Activated naive CD4-positive, alpha-beta T cell treated with anti-CD3 and anti-CD28 coated beads, Interleukin-2, amount 50 U/mL, for 24 hours (primary cell): ENCODE data around the gene UNC45A.

ENCODE experiments used
- H3K27ac Mint-ChIP-seq: one replicate; pipeline ENCODE4 v1.8.0; 2021; ENCODE audit warnings: mild to moderate bottlenecking, mixed read lengths
- H3K27me3 Mint-ChIP-seq: one replicate; pipeline ENCODE4 v1.8.0; 2021; ENCODE audit warnings: mixed read lengths
- H3K36me3 Mint-ChIP-seq: one replicate; pipeline ENCODE4 v1.8.0; 2021; ENCODE audit warnings: mixed read lengths
- H3K4me1 Mint-ChIP-seq: one replicate; pipeline ENCODE4 v1.8.0; 2021; ENCODE audit warnings: mixed read lengths
- H3K4me3 Mint-ChIP-seq: one replicate; pipeline ENCODE4 v1.8.0; 2021; ENCODE audit warnings: mild to moderate bottlenecking, mixed read lengths
- H3K9me3 Mint-ChIP-seq: one replicate; pipeline ENCODE4 v1.8.0; 2021; ENCODE audit warnings: mixed read lengths

The UNC45A gene

DNA sequence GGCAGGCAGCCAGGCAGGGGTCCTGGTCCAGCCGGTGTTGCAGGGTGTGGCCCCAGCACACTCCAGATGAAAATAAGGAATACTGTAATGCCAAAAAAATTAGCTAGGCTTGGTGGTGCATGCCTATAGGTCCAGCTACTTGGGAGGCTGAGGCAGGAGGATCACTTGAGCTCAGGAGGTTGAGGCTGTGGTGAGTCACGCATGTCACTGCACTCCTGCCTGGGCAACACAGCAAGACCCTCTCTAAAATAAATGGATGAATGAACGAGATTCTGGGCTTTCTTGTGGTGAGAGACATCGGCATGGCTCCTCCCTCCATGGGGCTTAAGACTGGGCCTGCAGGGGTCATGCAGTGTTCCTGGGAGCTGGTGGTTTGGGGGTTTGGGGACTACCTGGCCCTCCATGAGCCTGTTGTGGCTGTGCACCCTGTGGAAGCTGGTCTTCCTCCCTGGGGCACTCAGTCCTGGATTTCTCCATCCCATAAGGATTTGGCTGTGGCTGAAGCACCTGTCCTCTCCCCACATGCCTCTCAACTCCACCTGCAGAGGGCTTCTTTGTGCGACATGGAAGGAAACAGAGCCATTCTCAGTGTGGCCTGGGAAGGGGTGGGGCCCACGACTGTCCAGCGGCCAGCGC is 12.0 kb downstream of the UNC45A start:
- Mint-ChIP-seq H3K4me3 (no peak overlapping the region), H3K27ac (no peak overlapping the region), H3K4me1 (no peaks in the 10 kb centered on the region), H3K27me3 (no peaks in the 10 kb centered on the region), H3K9me3 (no peaks in the 10 kb centered on the region), H3K36me3 (no peaks in the 10 kb centered on the region)

- H3K4me1 Mint-ChIP-seq: no peaks in the 10 kb centered on the region
- no peaks in the 10 kb centered on the region for H3K27me3 Mint-ChIP-seq
- H3K27ac Mint-ChIP-seq: peak overlapping the region; percentile 8
- H3K36me3 Mint-ChIP-seq: peaks cover 3% of the 10 kb centered on the region
- no peaks in the 10 kb centered on the region for H3K9me3 Mint-ChIP-seq
- H3K4me3 Mint-ChIP-seq: no peak overlapping the region
These were observed 12.7 kb downstream of the UNC45A start for GRCh38 chr15:90947577-90948357.

GRCh38 chr15:90948506-90948905 is 13.4 kb downstream of the UNC45A start:
- Mint-ChIP-seq H3K4me1 (no peaks in the 10 kb centered on the region), H3K36me3 (peaks cover 3% of the 10 kb centered on the region), H3K9me3 (no peaks in the 10 kb centered on the region), H3K4me3 (no peak overlapping the region), H3K27ac (no peak overlapping the region), H3K27me3 (no peaks in the 10 kb centered on the region)

- Mint-ChIP-seq H3K27me3 (no peaks in the 10 kb centered on the region), H3K4me3 (no peak overlapping the region), H3K27ac (no peak overlapping the region), H3K9me3 (no peaks in the 10 kb centered on the region), H3K4me1 (no peaks in the 10 kb centered on the region), H3K36me3 (peaks cover 3% of the 10 kb centered on the region)
These were observed 15.0 kb downstream of the UNC45A start for GRCh38 chr15:90949979-90950675.

DNA sequence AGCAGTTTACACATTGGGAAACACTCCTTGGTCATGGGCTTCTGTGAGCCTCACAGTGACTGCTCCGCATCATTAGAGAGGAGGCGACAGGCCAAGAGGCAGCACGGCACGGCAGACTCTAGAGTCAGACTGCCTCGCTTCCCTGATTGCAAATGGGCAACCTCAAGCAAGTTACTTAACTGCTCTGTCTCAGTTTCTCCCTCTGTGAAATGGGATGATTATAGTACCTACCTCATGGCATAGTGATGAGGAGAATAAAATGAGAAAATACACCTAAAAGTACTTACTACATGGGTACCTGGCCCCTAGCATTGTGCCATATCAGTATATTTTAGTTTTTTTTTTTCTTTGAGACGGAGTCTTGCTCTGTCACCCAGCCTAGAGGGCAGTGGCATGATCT is 15.6 kb downstream of the UNC45A start:
- peaks cover 3% of the 10 kb centered on the region for H3K36me3 Mint-ChIP-seq
- no peaks in the 10 kb centered on the region for H3K4me1 Mint-ChIP-seq
- no peak overlapping the region for H3K27ac Mint-ChIP-seq
- H3K27me3 Mint-ChIP-seq: no peaks in the 10 kb centered on the region
- no peak overlapping the region for H3K4me3 Mint-ChIP-seq
- no peaks in the 10 kb centered on the region for H3K9me3 Mint-ChIP-seq

- H3K27ac Mint-ChIP-seq: peak overlapping the region; percentile 64
- H3K4me3 Mint-ChIP-seq: no peak overlapping the region
- peaks cover 11% of the 10 kb centered on the region for H3K4me1 Mint-ChIP-seq
- no peaks in the 10 kb centered on the region for H3K9me3 Mint-ChIP-seq
- H3K27me3 Mint-ChIP-seq: no peaks in the 10 kb centered on the region
- H3K36me3 Mint-ChIP-seq: peaks cover 3% of the 10 kb centered on the region
These were observed 18.0 kb downstream of the UNC45A start for GRCh38 chr15:90952901-90953677.

DNA sequence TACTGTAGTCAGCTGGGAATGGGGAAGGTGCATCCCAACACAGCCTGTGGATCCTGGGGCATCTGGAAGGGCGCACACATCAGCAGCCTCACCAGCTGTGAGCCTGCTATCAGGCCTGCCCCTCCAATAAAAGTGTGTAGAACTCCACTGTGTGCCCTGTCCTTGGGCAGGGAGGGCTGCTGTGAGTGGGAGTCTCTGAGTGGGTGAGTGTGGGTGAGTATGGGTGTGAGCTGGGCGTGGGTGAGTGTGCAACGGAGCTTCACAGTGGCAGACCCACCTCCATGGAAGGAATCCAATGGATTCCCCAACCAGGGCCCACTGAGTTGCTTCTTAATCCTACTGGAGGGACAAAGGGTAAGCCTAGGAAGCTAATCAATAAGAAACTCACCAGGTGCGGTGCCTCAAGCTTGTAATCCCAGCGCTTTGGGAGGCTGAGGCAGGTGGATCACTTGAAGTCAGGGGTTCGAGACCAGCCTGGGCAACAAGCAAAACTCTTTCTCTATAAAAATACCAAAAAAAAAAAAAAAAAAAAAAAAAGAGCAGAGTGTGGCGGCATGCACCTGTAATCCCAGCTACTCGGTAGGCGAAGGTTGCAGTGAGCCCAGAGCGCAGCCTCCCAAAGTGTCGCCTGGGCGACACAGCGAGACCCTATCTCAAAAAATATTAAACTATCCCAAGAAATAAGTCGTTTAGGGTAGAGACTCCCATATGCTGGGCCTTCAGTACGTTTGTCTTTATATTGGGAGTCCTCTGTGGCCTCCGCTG is 19.0 kb downstream of the UNC45A start:
- Mint-ChIP-seq H3K4me3 (peak overlapping the region; percentile 86), H3K9me3 (no peaks in the 10 kb centered on the region), H3K36me3 (peaks cover 3% of the 10 kb centered on the region), H3K27me3 (no peaks in the 10 kb centered on the region), H3K27ac (peak overlapping the region; percentile 88), H3K4me1 (peaks cover 11% of the 10 kb centered on the region)

GRCh38 chr15:90954712-90955623 is 19.9 kb downstream of the UNC45A start, which contains the start of gene RCCD1:
Gene RCCD1, plus strand, starts transcription at chr15:90954884. Its CDS starts 1,851 bp downstream, at chr15:90956735.
- H3K36me3 Mint-ChIP-seq: peaks cover 3% of the 10 kb centered on the region
- H3K27me3 Mint-ChIP-seq: no peaks in the 10 kb centered on the region
- H3K9me3 Mint-ChIP-seq: no peaks in the 10 kb centered on the region
- peaks cover 11% of the 10 kb centered on the region for H3K4me1 Mint-ChIP-seq
- H3K27ac Mint-ChIP-seq: peak within 1 kb of the TSS; percentile 88
- H3K4me3 Mint-ChIP-seq: peak within 1 kb of the TSS; percentile 86

DNA sequence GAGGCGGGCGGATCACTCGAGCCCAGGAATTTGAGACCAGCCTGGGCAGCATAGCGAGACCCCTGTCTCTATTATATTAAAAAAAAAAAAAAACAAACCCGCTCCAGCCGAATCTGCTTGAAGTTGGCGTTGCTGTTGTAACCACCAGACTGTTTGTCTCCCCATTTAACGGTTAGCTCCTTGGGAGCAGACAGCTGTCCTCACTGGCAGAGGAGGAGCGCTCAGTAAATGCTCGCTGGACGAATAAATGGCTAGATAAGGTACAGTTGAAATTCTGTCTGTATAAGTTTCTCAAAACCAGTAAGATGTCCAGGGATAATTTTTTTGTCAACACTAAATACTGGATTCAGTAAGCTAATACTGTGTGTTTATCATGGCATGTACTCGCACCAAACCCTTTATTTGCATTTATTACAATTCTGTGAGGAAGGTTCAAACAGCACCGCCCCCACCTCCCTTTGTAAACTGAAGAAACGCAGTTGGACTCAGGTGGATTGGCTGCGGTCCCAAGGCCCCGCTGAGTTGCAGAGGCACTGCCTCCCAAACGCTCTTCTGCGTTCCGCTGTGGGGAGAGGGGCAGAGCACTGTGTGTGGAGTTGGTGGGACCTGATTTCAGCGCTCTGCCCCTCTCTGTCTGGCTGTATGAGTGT is 20.7 kb downstream of the UNC45A start:
- no peaks in the 10 kb centered on the region for H3K9me3 Mint-ChIP-seq
- no peak overlapping the region for H3K27ac Mint-ChIP-seq
- H3K36me3 Mint-ChIP-seq: peaks cover 3% of the 10 kb centered on the region
- H3K4me1 Mint-ChIP-seq: peaks cover 11% of the 10 kb centered on the region
- H3K27me3 Mint-ChIP-seq: no peaks in the 10 kb centered on the region
- H3K4me3 Mint-ChIP-seq: peak overlapping the region; percentile 86

GRCh38 chr15:90956274-90957030 is 21.4 kb downstream of the UNC45A start:
- Mint-ChIP-seq H3K27me3 (no peaks in the 10 kb centered on the region), H3K4me1 (peaks cover 11% of the 10 kb centered on the region), H3K4me3 (peak overlapping the region; percentile 70), H3K36me3 (peaks cover 3% of the 10 kb centered on the region), H3K9me3 (no peaks in the 10 kb centered on the region), H3K27ac (no peak overlapping the region)

- Mint-ChIP-seq H3K9me3 (no peaks in the 10 kb centered on the region), H3K27me3 (no peaks in the 10 kb centered on the region), H3K36me3 (peaks cover 5% of the 10 kb centered on the region), H3K4me3 (peak overlapping the region; percentile 63), H3K4me1 (peaks cover 13% of the 10 kb centered on the region), H3K27ac (no peak overlapping the region)
These were observed 22.1 kb downstream of the UNC45A start for GRCh38 chr15:90957031-90957790.

DNA sequence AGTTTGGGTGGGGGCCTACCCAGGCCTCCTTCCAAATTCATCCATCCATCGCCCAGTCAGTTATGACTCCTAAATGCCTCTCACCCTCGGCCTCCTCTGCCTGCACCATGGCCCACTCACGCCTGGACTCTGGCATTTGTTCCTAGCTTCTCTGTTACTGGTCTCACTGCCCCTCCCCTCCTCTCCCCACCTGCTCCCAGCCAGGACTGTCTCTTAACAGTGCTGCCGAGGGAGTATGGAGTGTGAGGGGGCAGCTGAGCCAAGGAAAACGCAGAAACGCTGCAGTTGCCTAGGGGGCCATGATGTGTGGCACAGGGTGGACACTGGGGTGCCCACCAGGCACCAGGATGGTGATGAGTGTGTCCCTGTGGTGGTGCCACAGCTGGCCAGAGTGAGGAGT is 22.7 kb downstream of the UNC45A start:
- Mint-ChIP-seq H3K27ac (no peak overlapping the region), H3K36me3 (peaks cover 3% of the 10 kb centered on the region)

More for the DNA sequence above, 22.7 kb downstream of the UNC45A start:
- H3K4me1 Mint-ChIP-seq: peaks cover 15% of the 10 kb centered on the region
- no peaks in the 10 kb centered on the region for H3K9me3 Mint-ChIP-seq
- no peaks in the 10 kb centered on the region for H3K27me3 Mint-ChIP-seq
- H3K4me3 Mint-ChIP-seq: peak overlapping the region; percentile 63
